ENCODE data around the gene TRIP6.
A peak's percentile ranks its signal among the peaks of the same experiment; 100 is the strongest.

TRIP6 gene

DNA sequence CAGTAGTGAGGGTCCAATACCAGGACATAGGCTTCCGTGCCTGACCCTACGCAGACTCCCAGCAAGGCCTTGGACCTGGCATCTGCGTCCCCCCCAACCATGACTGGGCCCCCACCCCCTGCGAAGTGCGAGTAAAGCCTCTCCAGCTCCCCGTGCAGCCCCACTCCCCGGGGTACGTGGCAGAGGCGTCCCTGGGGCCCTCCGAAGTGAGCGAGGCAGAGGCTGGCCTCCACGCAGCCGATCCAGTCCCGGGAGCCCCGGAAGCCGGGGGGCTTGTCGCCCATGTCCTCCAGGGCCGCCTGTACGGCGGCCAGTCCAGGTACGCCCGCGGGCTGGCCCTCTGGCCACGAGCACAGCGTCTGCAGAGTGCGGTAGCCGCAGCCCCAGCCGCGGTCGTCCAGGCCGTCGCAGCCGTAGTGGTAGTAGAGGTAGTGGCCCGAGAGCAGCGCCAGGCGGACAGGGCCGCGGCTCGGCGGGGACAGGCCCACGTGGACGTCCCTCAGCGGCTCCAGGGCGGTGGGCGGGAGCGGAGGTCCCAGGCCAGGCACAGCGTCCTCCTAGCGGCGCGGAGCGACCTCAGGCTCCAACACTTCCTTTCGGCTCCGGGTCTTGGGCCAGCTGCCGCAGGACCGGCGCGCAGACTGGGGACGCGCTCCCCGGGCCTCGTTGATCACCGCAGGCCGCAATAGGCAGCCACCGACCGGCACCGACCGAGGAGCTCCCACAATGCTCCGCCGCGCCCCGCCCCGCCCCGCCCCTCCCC, 22.0 kb downstream of the TRIP6 start, which contains the start of gene UFSP1:
Gene UFSP1 (minus strand): TSS at position 728 of the 763 bp plus-strand sequence. CDS start 444 bp downstream, at position 284.
- peak within 1 kb of the TSS; percentile 99 for H3K27ac ChIP-seq

DNA sequence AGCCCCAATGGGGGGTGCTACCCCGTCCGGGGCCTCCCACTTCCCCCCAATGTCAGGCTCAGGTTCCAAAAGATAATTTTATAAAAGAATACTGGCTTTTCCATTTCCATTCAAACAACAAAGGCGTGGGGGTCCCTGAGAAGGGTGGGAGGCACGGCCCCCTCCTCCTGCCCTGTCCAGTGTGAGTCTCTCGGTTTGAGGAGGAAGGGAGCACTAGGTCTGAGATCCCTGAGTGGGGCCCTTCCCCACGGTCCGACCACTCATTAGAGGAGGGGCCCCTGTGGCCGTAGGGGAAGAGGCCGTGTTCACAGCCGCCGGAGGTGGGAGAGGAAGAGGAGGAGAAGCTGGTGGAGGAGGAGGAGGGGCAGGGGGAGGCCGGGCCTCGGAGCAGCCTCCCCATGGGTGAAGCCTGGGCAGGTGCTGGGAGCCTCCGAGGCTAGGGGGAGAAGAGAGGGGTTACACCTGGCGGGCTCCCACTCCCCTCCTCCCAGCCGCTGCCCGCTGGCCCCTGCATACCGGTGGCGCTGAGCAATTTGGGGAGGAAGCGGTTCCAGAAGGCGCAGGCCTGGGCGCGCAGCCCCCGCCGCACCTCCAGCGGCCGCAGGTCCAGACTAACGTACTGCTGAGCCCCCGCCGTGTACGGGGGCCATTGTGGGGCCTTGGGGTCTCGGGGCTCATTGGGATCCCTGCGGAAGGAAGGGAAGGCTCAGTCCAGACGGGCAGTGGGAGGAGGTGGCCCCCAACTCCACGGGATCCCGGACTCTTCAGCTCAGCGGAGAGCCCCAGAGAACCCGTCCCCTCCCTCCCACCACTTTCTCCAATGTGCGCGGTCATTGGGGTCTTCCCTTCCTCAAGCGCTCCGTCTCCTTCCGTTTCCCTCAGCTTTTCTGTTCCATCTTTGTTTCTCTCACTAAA, 23.7 kb downstream of the TRIP6 start:
- TF ChIP-seq, protein P1, sequence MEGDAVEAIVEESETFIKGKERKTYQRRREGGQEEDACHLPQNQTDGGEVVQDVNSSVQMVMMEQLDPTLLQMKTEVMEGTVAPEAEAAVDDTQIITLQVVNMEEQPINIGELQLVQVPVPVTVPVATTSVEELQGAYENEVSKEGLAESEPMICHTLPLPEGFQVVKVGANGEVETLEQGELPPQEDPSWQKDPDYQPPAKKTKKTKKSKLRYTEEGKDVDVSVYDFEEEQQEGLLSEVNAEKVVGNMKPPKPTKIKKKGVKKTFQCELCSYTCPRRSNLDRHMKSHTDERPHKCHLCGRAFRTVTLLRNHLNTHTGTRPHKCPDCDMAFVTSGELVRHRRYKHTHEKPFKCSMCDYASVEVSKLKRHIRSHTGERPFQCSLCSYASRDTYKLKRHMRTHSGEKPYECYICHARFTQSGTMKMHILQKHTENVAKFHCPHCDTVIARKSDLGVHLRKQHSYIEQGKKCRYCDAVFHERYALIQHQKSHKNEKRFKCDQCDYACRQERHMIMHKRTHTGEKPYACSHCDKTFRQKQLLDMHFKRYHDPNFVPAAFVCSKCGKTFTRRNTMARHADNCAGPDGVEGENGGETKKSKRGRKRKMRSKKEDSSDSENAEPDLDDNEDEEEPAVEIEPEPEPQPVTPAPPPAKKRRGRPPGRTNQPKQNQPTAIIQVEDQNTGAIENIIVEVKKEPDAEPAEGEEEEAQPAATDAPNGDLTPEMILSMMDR (conservative IDR thresholded peaks at IDR 0.05), result no peak

More for the DNA sequence above, 22.0 kb downstream of the TRIP6 start, which contains the start of gene UFSP1:
- TF ChIP-seq, protein P1 (conservative IDR thresholded peaks at IDR 0.05), result no peak

DNA sequence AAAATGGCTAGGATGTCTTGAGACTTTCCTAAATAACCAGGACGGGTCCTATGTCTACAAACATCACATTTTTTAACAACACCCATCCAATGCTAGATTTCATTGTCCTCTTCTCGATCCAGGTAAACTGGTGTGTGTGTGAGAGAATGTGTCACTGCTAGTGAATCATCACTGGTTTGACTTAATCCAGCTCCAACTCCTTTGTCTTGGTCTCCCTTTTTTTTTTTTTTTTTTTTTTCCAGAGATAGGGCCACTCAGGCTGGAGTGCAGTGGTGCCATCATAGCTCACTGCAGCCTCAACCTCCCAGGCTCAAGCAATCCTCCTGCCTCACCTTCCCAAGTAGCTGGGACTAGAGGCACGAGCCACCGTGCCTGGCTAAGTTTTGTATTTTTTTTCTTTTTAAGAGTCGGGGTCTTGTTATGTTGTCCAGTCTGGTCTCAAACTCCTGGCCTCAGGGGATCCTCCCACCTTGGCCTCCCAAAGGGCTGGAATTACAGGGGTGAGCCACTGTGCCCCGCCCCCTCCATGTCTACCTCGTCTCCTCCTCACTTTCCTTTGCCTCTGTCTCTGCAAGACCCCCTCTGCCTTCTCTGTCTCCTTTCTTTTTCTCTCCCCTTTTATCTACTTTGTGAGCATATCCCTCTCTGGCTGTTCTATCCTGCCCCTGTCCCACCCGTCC, 24.5 kb downstream of the TRIP6 start:
- no peak overlapping the region; the same call in 1 of the 2 replicates for H3K27ac ChIP-seq
- TF ChIP-seq, protein P1 (conservative IDR thresholded peaks at IDR 0.05), result no peak

More for the DNA sequence above, 23.7 kb downstream of the TRIP6 start:
- H3K27ac ChIP-seq, result peak overlapping the region; percentile 99

DNA sequence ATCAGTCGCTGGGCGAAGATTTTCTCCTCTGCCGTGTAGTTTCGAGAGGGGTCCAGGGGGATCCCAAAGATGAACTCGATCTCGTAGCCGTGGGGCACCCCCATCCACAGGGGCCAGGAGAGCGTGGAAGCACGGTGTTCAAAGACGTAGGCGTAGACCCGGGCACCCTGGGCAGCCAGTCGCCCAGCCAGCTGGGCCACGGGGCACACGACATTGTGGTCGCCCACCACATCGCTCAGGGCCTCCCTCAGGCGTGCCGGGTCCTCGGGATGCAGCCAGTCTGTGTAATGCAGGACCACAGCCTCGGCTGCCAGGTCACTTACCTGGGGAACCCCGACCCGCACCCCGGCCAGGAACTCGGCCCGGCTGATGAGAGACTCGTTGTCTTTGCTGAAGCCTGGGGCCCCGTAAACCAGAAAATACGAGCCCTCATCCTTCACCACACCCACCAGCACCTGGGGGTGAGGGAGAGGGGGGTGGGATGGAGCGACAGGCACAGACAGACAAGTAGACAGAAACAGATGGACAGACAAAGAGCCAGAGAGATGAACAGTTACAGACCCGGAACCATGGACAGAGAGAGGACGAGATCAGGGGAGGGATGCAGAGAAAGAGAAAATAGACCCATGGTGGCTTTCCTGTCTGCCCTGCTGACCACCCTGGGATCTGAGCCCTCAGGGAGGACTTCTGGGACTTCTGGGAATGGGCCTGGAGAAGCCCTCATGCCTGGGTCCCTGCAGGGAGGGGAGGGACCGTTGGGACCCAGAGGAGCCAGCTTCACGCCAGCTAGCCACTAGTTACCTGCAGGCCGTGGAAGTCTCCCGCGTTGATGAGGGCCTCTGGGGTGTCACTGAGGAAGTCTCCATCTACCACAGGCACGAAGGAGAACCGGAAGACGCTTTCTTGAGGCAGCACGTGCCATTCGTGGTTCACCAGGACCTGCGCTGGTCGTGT, 25.5 kb downstream of the TRIP6 start:
- TF ChIP-seq, protein P1 (conservative IDR thresholded peaks at IDR 0.05), result no peak

DNA sequence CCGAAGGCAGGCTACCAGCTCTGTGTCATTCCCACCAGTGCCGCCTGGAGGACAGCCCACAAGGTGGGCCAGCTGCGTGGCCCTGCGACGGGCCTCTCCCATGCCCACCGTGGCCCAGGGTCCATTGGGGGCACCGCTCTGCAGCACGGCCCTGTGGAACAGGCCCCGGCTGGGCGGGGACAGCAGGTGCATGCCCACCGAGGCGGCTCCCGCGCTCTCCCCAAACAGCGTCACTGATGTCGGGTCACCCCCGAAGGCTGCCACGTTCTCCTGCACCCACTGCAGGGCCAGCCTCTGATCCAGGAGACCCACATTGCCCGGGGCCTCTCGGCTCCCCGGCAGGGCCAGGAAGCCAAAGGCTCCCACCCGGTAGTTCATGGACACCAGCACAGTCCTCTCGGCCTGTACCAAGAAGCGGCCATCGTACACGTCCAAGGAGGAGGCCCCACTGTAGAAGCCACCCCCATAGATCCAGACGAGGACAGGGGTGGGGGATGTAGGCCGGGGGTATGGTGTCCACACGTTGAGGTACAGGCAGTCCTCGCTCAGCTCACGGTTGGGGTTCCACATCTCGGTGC, 26.2 kb downstream of the TRIP6 start:
- TF ChIP-seq, protein P1 (conservative IDR thresholded peaks at IDR 0.05), result no peak
- no peak overlapping the region for H3K27ac ChIP-seq

More for the DNA sequence above, 25.5 kb downstream of the TRIP6 start:
- no peak overlapping the region for H3K27ac ChIP-seq

Data from VCaP (cell line).